Measurements from ENCODE around the gene EPB41L5. TPM values are rescaled to one million over a fixed set of nuclear protein-coding genes. Genes with fewer than 3 reads are reported as not detected.

EPB41L5 gene
- total RNA-seq, 1 donor from 2014 or later, result 14.9 TPM

GRCh38 chr2:120001471-120001870 is 11.4 kb upstream of the EPB41L5 start:
- Mint-ChIP-seq H3K9me3 (ENCODE audit: unreplicated experiment) (peaks cover 3% of the 10 kb centered on the region), H3K27ac (ENCODE audit: unreplicated experiment) (no peak overlapping the region), H3K4me3 (ENCODE audit: unreplicated experiment) (no peak overlapping the region), H3K36me3 (ENCODE audit: unreplicated experiment) (no peaks in the 10 kb centered on the region), H3K27me3 (ENCODE audit: unreplicated experiment) (peaks cover 8% of the 10 kb centered on the region), H3K4me1 (ENCODE audit: unreplicated experiment) (no peaks in the 10 kb centered on the region)
- TF ChIP-seq, protein P1, sequence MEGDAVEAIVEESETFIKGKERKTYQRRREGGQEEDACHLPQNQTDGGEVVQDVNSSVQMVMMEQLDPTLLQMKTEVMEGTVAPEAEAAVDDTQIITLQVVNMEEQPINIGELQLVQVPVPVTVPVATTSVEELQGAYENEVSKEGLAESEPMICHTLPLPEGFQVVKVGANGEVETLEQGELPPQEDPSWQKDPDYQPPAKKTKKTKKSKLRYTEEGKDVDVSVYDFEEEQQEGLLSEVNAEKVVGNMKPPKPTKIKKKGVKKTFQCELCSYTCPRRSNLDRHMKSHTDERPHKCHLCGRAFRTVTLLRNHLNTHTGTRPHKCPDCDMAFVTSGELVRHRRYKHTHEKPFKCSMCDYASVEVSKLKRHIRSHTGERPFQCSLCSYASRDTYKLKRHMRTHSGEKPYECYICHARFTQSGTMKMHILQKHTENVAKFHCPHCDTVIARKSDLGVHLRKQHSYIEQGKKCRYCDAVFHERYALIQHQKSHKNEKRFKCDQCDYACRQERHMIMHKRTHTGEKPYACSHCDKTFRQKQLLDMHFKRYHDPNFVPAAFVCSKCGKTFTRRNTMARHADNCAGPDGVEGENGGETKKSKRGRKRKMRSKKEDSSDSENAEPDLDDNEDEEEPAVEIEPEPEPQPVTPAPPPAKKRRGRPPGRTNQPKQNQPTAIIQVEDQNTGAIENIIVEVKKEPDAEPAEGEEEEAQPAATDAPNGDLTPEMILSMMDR (IDR thresholded peaks at IDR 0.05), result no peak
- DNase-seq (ENCODE audit: extremely low spot score, unreplicated experiment), result no peak

DNA sequence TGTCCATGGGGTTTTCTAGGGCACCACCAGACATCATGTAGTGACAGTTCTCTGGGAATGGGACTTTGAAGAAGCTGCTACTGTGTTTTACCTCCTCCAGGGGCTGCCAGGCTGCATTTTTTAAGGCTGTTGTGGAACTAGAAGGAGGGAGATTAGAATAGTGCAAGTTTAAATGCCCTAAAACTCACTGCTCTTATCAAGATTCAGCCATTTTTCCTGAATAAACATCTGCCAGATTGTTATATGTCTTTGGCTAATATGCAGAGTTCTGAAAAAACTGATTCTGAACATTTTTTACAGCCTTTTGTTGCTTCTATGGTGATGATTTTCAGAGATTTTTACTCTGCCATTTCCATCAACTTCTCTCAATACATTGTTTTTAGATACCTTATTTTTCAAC is 8.6 kb upstream of the EPB41L5 start:
- TF ChIP-seq, protein P1 (IDR thresholded peaks at IDR 0.05), result no peak
- H3K4me1 Mint-ChIP-seq (ENCODE audit: unreplicated experiment), result no peaks in the 10 kb centered on the region
- H3K27me3 Mint-ChIP-seq (ENCODE audit: unreplicated experiment), result peaks cover 4% of the 10 kb centered on the region
- H3K9me3 Mint-ChIP-seq (ENCODE audit: unreplicated experiment), result peaks cover 3% of the 10 kb centered on the region
- H3K27ac Mint-ChIP-seq (ENCODE audit: unreplicated experiment), result no peak overlapping the region
- H3K36me3 Mint-ChIP-seq (ENCODE audit: unreplicated experiment), result no peaks in the 10 kb centered on the region
- DNase-seq (ENCODE audit: extremely low spot score, unreplicated experiment), result no peak
- no peak overlapping the region for H3K4me3 Mint-ChIP-seq (ENCODE audit: unreplicated experiment)

DNA sequence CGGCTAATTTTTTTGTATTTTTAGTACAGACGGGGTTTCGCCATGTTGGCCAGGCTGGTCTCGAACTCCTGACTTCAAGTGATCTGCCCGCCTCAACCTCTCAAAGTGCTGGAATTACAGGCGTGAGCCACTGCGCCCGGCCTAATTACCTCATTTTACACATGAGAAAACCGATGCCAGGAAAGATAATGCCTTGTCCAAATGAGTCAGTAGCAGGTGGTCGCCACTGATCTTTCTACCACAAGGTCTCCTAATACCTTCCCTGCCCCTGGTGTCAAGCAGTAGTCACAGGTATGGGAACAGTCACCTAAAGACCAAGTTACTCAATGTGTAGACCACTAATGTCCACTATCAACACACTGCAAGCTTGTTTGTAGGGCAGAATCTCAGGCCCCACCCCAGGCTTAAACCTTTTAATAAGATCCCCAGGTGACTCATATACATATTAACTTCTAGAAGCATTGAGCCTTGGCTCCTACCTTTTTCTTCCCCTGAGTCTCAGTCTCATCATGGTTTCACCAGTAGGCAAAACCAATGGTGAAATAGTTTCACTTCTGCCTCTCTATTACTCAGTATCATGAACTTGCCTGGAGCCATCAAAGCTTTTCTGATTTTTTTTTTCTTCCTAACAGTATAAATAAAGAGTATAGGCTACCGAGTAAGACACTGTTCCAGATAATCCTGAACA is 6.9 kb upstream of the EPB41L5 start:
- TF ChIP-seq, protein P1 (IDR thresholded peaks at IDR 0.05), result no peak
- DNase-seq (ENCODE audit: extremely low spot score, unreplicated experiment), result no peak
- no peak overlapping the region for H3K27ac Mint-ChIP-seq (ENCODE audit: unreplicated experiment)
- no peak overlapping the region for H3K4me3 Mint-ChIP-seq (ENCODE audit: unreplicated experiment)
- H3K4me1 Mint-ChIP-seq (ENCODE audit: unreplicated experiment), result no peaks in the 10 kb centered on the region
- H3K9me3 Mint-ChIP-seq (ENCODE audit: unreplicated experiment), result peaks cover 3% of the 10 kb centered on the region
- H3K36me3 Mint-ChIP-seq (ENCODE audit: unreplicated experiment), result no peaks in the 10 kb centered on the region
- peaks cover 3% of the 10 kb centered on the region for H3K27me3 Mint-ChIP-seq (ENCODE audit: unreplicated experiment)

- peaks cover 6% of the 10 kb centered on the region for H3K4me1 Mint-ChIP-seq (ENCODE audit: unreplicated experiment)
- no peaks in the 10 kb centered on the region for H3K27me3 Mint-ChIP-seq (ENCODE audit: unreplicated experiment)
- no peak overlapping the region for H3K4me3 Mint-ChIP-seq (ENCODE audit: unreplicated experiment)
- TF ChIP-seq, protein P1 (IDR thresholded peaks at IDR 0.05), result no peak
- H3K36me3 Mint-ChIP-seq (ENCODE audit: unreplicated experiment), result no peaks in the 10 kb centered on the region
- H3K27ac Mint-ChIP-seq (ENCODE audit: unreplicated experiment), result no peak overlapping the region
- no peaks in the 10 kb centered on the region for H3K9me3 Mint-ChIP-seq (ENCODE audit: unreplicated experiment)
- no peak for DNase-seq (ENCODE audit: extremely low spot score, unreplicated experiment)
These were observed 5.0 kb upstream of the EPB41L5 start for GRCh38 chr2:120007851-120008250.

GRCh38 chr2:120012363-120012762 is 514 bp upstream of the EPB41L5 start:
- no peaks in the 10 kb centered on the region for H3K36me3 Mint-ChIP-seq (ENCODE audit: unreplicated experiment)
- H3K9me3 Mint-ChIP-seq (ENCODE audit: unreplicated experiment), result no peaks in the 10 kb centered on the region
- DNase-seq (ENCODE audit: extremely low spot score, unreplicated experiment), result no peak
- peak overlapping the region; percentile 36 for H3K27ac Mint-ChIP-seq (ENCODE audit: unreplicated experiment)
- H3K4me3 Mint-ChIP-seq (ENCODE audit: unreplicated experiment), result peak overlapping the region; percentile 63
- H3K4me1 Mint-ChIP-seq (ENCODE audit: unreplicated experiment), result peaks cover 20% of the 10 kb centered on the region
- no peaks in the 10 kb centered on the region for H3K27me3 Mint-ChIP-seq (ENCODE audit: unreplicated experiment)
- TF ChIP-seq, protein P1 (IDR thresholded peaks at IDR 0.05), result no peak
